IMR-90 (cell line): ENCODE results near the gene ROR2. TPM values are rescaled to one million over a fixed set of nuclear protein-coding genes. Genes with fewer than 3 reads are reported as not detected.

Source experiments
- ATAC-seq: fragments of 200-7000 bp; cut with Tn5 transposase; 2 replicates; pipeline ENCODE4 v1.9.1; 2020; ENCODE audit warnings: low read depth, mild to moderate bottlenecking, moderate library complexity
- BruUV-seq: library from RNA; stranded (reverse); fragments of 400-500 nt; replicated peaks from 2 replicates; lab custom pipeline; 2021; lab: Mats Ljungman, UMichigan
- CTCF ChIA-PET: fragments of 300-600 bp; formaldehyde crosslinking; extraction: SDS; loops from one replicate; lab custom pipeline; 2021; ENCODE audit warnings: antibody characterized with exemption; lab: Yijun Ruan, JAX
- POLR2A ChIA-PET: fragments of 300-600 bp; sonication (Branson Sonifier 250); formaldehyde crosslinking; loops from one replicate; lab custom pipeline; 2022; ENCODE audit warnings: antibody characterized with exemption; ENCODE audit not compliant: unreplicated experiment; lab: Charles Lee
- DNase-seq: peaks from one replicate; pipeline ENCODE4 v3.0.0; 2013
- H2AFZ ChIP-seq: replicated peaks from 2 replicates; pipeline ENCODE3; 2013; ENCODE audit warnings: low read length, mild to moderate bottlenecking; ENCODE audit not compliant: poor library complexity
- H2AK5ac ChIP-seq: 2 replicates; pipeline ENCODE4 v1.6.1; 2013; ENCODE audit warnings: low read depth, low read length, inconsistent platforms
- H2AK9ac ChIP-seq: replicated peaks from 2 replicates; pipeline ENCODE3; 2013; ENCODE audit warnings: mild to moderate bottlenecking, low read depth, low read length, moderate library complexity; ENCODE audit not compliant: poor library complexity
- H2BK120ac ChIP-seq: 2 replicates; pipeline ENCODE4 v1.6.1; 2013; ENCODE audit warnings: low read depth, low read length, inconsistent platforms
- H2BK15ac ChIP-seq: 3 replicates; pipeline ENCODE4 v1.6.1; 2013; ENCODE audit warnings: low read depth, low read length, inconsistent platforms
- H2BK20ac ChIP-seq: 2 replicates; pipeline ENCODE4 v1.6.1; 2013; ENCODE audit warnings: low read depth, mild to moderate bottlenecking, inconsistent platforms, low read length, moderate library complexity
- H2BK5ac ChIP-seq: 2 replicates; pipeline ENCODE4 v1.6.1; 2013; ENCODE audit warnings: mild to moderate bottlenecking, low read depth, low read length, inconsistent platforms; ENCODE audit not compliant: poor library complexity, severe bottlenecking
- H3K14ac ChIP-seq: replicated peaks from 2 replicates; pipeline ENCODE4 v1.6.1; 2013; ENCODE audit warnings: low read depth, low read length, inconsistent platforms
- H3K18ac ChIP-seq: 2 replicates; pipeline ENCODE4 v1.6.1; 2013; ENCODE audit warnings: low read depth, low read length, control low read depth
- H3K23ac ChIP-seq: 2 replicates; pipeline ENCODE4 v1.6.1; 2013; ENCODE audit warnings: low read depth, low read length, inconsistent platforms
- H3K27ac ChIP-seq: 2 replicates; pipeline ENCODE4 v1.5.1; 2013; ENCODE audit warnings: mild to moderate bottlenecking, control low read depth, low read length; ENCODE audit not compliant: insufficient read depth
- H3K27me3 ChIP-seq: 2 replicates; pipeline ENCODE4 v1.6.1; 2013; ENCODE audit warnings: low read length; ENCODE audit not compliant: control insufficient read depth, insufficient read depth
- H3K36me3 ChIP-seq: 2 replicates; pipeline ENCODE4 v1.6.1; 2013; ENCODE audit warnings: low read length, mixed read lengths; ENCODE audit not compliant: control insufficient read depth, insufficient read depth
- H3K4ac ChIP-seq: 2 replicates; pipeline ENCODE4 v1.6.1; 2013; ENCODE audit warnings: low read depth, low read length, inconsistent platforms
- H3K4me1 ChIP-seq: 2 replicates; pipeline ENCODE4 v1.6.1; 2013; ENCODE audit warnings: low read length, mixed read lengths; ENCODE audit not compliant: control insufficient read depth, insufficient read depth
- H3K4me2 ChIP-seq: 2 replicates; pipeline ENCODE4 v1.6.1; 2013; ENCODE audit warnings: low read depth, mild to moderate bottlenecking, control low read depth, low read length, moderate library complexity
- H3K4me3 ChIP-seq: 2 replicates; pipeline ENCODE4 v1.5.1; 2013; ENCODE audit warnings: low read depth, mild to moderate bottlenecking, control low read depth, low read length, moderate library complexity; ENCODE audit not compliant: insufficient read depth
- H3K56ac ChIP-seq: 2 replicates; pipeline ENCODE4 v1.6.1; 2013; ENCODE audit warnings: low read length, inconsistent platforms; ENCODE audit not compliant: insufficient read depth; ENCODE audit errors: extremely low read depth
- H3K79me1 ChIP-seq, 2 experiments: 2 replicates each; pipeline ENCODE4 v1.6.1; 2013; ENCODE audit warnings: low read length in 2 of 2, inconsistent platforms in 1 of 2, low read depth in 1 of 2
- H3K9ac ChIP-seq: 2 replicates; pipeline ENCODE4 v1.6.1; 2013; ENCODE audit warnings: low read depth, low read length, control low read depth
- H3K9me1 ChIP-seq: 2 replicates; pipeline ENCODE4 v1.6.1; 2013; ENCODE audit warnings: low read length, inconsistent platforms; ENCODE audit not compliant: insufficient read depth
- H3K9me3 ChIP-seq: 2 replicates; pipeline ENCODE4 v1.6.1; 2013; ENCODE audit warnings: low read length; ENCODE audit not compliant: control insufficient read depth, insufficient read depth
- H4K20me1 ChIP-seq: 2 replicates; pipeline ENCODE4 v1.6.1; 2013; ENCODE audit warnings: low read length, inconsistent platforms; ENCODE audit not compliant: insufficient read depth
- H4K5ac ChIP-seq: 2 replicates; pipeline ENCODE4 v1.6.1; 2013; ENCODE audit warnings: mild to moderate bottlenecking, low read depth, low read length, control low read depth
- H4K8ac ChIP-seq, 2 experiments: 2 replicates each; pipeline ENCODE4 v1.6.1; 2013; ENCODE audit warnings: low read depth in 2 of 2, low read length in 2 of 2, control low read depth in 1 of 2, inconsistent platforms in 1 of 2
- H4K91ac ChIP-seq: 2 replicates; pipeline ENCODE4 v1.6.1; 2013; ENCODE audit warnings: low read depth, low read length, inconsistent platforms; ENCODE audit not compliant: insufficient read depth
- CEBPB ChIP-seq: IDR thresholded peaks from 2 replicates; pipeline ENCODE4 v1.6.1; 2012; ENCODE audit warnings: low read depth, low read length, improper control_type of control experiment
- CHD1 ChIP-seq: IDR thresholded peaks from 2 replicates; pipeline ENCODE4 v1.6.1; 2012; ENCODE audit warnings: low read depth, low read length, improper control_type of control experiment
- MAFK ChIP-seq: IDR thresholded peaks from 2 replicates; pipeline ENCODE4 v1.6.1; 2012; ENCODE audit warnings: low read depth, low read length, improper control_type of control experiment
- MAZ ChIP-seq: IDR thresholded peaks from 2 replicates; pipeline ENCODE4 v1.6.1; 2012; ENCODE audit warnings: low read depth, mild to moderate bottlenecking, low read length, improper control_type of control experiment, moderate library complexity, borderline replicate concordance
- MXI1 ChIP-seq: IDR thresholded peaks from 2 replicates; pipeline ENCODE4 v1.6.1; 2012; ENCODE audit warnings: low read depth, mild to moderate bottlenecking, low read length, moderate library complexity, borderline replicate concordance
- NFE2L2 ChIP-seq: fragments of 150-350 bp; IDR thresholded peaks from 2 replicates; pipeline ENCODE4 v1.6.1; 2016; ENCODE audit warnings: low read depth, mild to moderate bottlenecking, low read length
- POLR2A ChIP-seq: IDR thresholded peaks from 2 replicates; pipeline ENCODE4 v1.6.1; 2012; ENCODE audit warnings: mild to moderate bottlenecking, low read depth, low read length
- RCOR1 ChIP-seq: IDR thresholded peaks from 2 replicates; pipeline ENCODE4 v1.6.1; 2012; ENCODE audit warnings: mild to moderate bottlenecking, low read length, improper control_type of control experiment; ENCODE audit not compliant: insufficient replicate concordance
- WGBS, 2 experiments: methylation state at CpG; one replicate each; pipeline versions ENCODE4 v1.1.5 to v1.1.7; 2013; ENCODE audit warnings: missing lambda C conversion rate in 2 of 2; ENCODE audit not compliant: insufficient read length in 1 of 2; ENCODE audit errors: extremely low coverage in 2 of 2; 5-methylcytosine and 5-hydroxymethylcytosine counted together
- dilution Hi-C: fragments of 300-500 bp; cut with HindIII; formaldehyde crosslinking; loops from one replicate; pipeline ENCODE4 v1.14.3; 2018; ENCODE audit warnings: low sequenced_read_pairs; ENCODE audit not compliant: unreplicated experiment
- in situ Hi-C: fragments of 300-500 bp; cut with MboI; formaldehyde crosslinking; loops from 3 replicates; pipeline ENCODE4 v1.14.3; 2019; ENCODE audit warnings: low sequenced_read_pairs, inconsistent platforms, mixed read lengths
- intact Hi-C: fragments of 100-400 bp; cut with micrococcal nuclease; formaldehyde crosslinking; loops from 2 replicates; pipeline ENCODE4 v1.10.0; 2022
- polyA plus RNA-seq, 3 experiments: library from polyadenylated mRNA; depleted of rRNA; stranded (reverse); fragments of >200 nt; gene quantifications; 2 replicates each; pipeline ENCODE4 v1.2.3, GENCODE V29; 2012; ENCODE audit warnings: low replicate concordance in 1 of 3
- total RNA-seq: library from RNA; depleted of rRNA; stranded (reverse); fragments of >200 nt; gene quantifications from 2 replicates; pipeline ENCODE4 v1.2.3, GENCODE V29; 2012
- TF ChIP-seq, protein P1 (sequence below): fragments of 150-350 bp; IDR thresholded peaks from 2 replicates; pipeline ENCODE4 v1.6.1; 2016; ENCODE audit warnings: low read depth, mild to moderate bottlenecking, low read length, moderate library complexity, borderline replicate concordance

The ROR2 gene
- total and polyA plus RNA-seq, 2 of the 4 experiments (the other 2 are of a cell fraction), result 2.3 to 4.8 TPM

DNA sequence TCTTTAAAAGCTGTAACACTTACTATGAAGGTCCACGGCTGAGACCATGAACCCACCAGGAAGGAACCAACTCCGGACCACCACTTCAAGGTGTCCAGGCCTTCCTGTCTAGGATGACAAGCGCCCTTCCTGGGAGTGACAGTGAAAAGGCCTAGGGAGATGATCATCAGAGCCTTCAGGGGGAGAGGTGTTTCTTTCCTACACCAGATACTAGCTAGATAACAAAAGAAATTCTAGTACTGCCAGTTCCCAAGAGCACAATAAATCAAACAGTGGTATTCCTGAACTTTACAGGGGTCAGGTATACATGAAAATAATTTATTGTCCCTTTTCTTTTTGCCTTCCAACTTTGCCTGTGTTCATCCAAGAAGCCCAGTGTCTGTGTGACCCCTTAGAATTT lies 432.2 kb downstream of the ROR2 start:
- no peak overlapping the region for H4K91ac ChIP-seq
- H4K20me1 ChIP-seq, result no peaks in the 10 kb centered on the region
- H2AFZ ChIP-seq, result no peak overlapping the region
- no peaks in the 10 kb centered on the region for H3K36me3 ChIP-seq
- no peak overlapping the region for H3K56ac ChIP-seq
- ChIA-PET POLR2A (no interaction called here), CTCF (no interaction called here)
- H4K5ac ChIP-seq, result no peak overlapping the region
- no peak overlapping the region for H3K4me2 ChIP-seq
- peaks cover 2% of the 10 kb centered on the region; the same call in 1 of the 2 replicates for H3K9me3 ChIP-seq
- H2BK5ac ChIP-seq, result no peak overlapping the region
- H3K4me3 ChIP-seq, result no peak overlapping the region
- H2BK120ac ChIP-seq, result no peak overlapping the region
- H3K27me3 ChIP-seq, result no peaks in the 10 kb centered on the region
- in situ Hi-C loops, result no loop called here
- no peak overlapping the region for H3K23ac ChIP-seq
- no peaks in the 10 kb centered on the region for H3K4me1 ChIP-seq
- H2BK15ac ChIP-seq, result no peak overlapping the region
- intact Hi-C loops, result no loop called here
- no peak overlapping the region for H2AK5ac ChIP-seq
- no peak for DNase-seq
- H3K27ac ChIP-seq, result no peak overlapping the region
- dilution Hi-C loops, result loop anchor here (25.0 kb wide), 1 partner anchor 144 kb away; no protein-coding TSS in a partner anchor
- no peak overlapping the region for H2BK20ac ChIP-seq
- no peak overlapping the region for H4K8ac ChIP-seq
- H3K9ac ChIP-seq, result no peak overlapping the region
- H3K14ac ChIP-seq, result no peak overlapping the region
- WGBS, 2 experiments, result 100% methylated on average over 1 of the region's 3 CpGs; no CpG with 5 or more reads in 1 of the 2 experiments
- no peak overlapping the region for H2AK9ac ChIP-seq
- H3K79me1 ChIP-seq, result no peaks in the 10 kb centered on the region
- BruUV-seq, result no TSS peak
- no peak overlapping the region for H3K4ac ChIP-seq
- H3K18ac ChIP-seq, result no peak overlapping the region
- ATAC-seq, result no peak
- no peaks in the 10 kb centered on the region for H3K9me1 ChIP-seq
- TF ChIP-seq, protein P1, sequence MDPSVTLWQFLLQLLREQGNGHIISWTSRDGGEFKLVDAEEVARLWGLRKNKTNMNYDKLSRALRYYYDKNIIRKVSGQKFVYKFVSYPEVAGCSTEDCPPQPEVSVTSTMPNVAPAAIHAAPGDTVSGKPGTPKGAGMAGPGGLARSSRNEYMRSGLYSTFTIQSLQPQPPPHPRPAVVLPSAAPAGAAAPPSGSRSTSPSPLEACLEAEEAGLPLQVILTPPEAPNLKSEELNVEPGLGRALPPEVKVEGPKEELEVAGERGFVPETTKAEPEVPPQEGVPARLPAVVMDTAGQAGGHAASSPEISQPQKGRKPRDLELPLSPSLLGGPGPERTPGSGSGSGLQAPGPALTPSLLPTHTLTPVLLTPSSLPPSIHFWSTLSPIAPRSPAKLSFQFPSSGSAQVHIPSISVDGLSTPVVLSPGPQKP, result no peak
- TF ChIP-seq CEBPB (no peak), MAFK (no peak), MXI1 (no peak), MAZ (no peak), POLR2A (no peak), CHD1 (no peak), NFE2L2 (no peak), RCOR1 (no peak)
